GM21447 (cell line): ENCODE data around the gene TBX2.

ENCODE experiments used
- ATAC-seq: cut with Tn5 transposase; IDR thresholded peaks from one replicate; pipeline ENCODE4 v1.9.1; 2021; ENCODE audit not compliant: unreplicated experiment

The TBX2 gene

DNA sequence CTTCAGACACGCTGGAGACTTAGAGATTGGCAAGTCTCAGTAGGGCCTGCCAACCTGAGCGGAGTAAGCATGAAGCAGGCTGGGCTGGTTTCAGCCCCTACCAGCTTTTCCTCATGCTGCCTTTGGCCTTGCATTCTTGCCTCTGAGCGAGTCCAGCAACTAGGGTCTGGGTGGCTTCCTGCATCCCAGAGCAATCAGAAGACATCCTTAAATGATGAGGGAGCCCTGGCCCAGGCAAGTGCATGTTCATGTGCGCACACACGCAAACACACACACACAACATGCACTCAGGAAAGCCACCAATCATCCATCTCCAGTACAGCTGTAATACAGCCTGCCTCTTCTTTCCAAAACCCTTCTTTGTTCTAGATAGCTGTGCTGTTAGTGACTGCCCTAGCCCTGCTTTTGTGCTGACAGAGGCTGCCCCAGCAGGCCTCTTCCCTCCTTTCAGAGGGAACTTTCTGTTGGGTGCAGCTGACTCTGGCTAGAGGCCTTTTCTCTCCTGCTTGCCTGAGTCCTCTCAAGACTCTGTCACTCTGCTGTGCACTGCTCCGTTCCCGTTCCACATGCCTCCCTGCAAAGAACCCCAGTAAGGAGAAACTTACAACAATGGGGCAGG lies 30.7 kb upstream of the TBX2 start:
- no peak for ATAC-seq

DNA sequence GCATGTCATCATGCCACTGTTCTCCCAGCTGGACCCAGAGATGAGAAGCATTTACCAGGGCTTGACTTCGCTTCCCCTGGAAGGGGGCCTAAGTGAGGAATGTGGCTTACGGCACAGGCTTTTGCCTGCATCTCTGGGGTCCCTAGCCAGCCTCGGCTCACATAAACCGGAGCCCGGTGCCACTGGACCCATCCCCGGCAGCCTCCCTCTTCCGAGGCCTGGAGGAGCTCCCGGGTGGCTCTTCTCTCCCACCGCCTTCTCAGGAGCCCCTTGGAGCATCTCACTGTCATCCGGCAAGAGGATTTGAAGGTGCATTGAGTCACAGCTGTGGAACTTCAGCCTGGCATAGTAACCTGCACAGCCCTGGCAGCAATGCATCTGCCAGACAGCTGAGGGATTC lies 29.9 kb upstream of the TBX2 start:
- ATAC-seq = no peak

DNA sequence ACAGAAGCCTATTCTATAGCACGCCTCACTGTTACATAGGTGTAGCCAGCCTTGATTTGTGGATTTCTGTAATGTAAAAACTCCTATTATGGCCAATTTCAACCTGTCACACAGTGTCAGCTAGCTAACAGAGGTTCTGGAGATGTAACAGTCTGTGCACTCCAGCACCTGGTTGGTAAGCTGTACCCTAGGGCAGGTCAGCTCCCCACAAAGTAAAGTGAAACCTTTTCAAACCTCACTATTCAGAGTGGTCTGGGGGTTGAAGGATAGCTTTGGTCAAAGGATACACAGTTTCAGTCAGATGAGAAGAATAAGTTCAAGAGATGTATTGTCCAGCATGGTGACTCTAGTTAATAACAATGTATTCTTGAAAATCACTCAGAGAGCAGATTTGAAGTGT lies 28.5 kb upstream of the TBX2 start:
- ATAC-seq = no peak

DNA sequence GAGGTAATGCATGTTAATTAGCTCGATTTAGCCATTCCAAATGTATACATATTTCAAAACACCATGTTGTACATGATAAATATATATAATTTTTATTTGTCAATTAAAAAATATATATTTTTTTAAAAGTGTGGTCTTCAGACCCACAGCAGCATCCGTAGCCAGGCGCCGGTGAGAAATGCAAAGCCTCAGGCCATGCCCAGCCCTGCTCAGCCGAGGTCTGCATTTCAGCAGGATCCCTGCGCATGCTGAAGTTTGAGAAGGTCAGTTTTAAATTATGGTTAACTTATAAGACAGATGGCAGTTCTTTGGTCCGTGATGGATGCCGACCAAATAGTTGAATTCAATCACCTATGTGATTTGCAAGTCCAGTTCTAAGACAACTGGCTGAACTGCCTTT lies 28.0 kb upstream of the TBX2 start:
- no peak for ATAC-seq

DNA sequence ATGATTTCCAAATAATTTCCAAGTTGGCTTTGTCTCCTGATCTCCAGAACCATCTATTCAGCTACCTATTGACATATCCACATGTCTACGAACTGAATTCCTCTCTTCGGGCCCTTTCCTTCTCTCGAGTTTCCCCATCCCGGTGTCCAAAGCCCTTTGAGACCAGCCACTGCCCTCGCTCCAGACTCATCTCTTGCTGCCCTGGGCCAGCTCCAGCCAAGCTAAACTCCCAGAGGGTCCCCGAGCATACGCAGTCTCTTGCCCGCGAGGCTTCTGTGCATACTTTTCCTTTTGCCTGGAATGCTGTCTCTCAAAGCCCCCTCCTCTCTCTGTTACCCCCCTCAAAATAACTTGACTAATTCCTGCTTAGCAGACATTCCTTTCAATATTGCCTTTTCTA lies 27.2 kb upstream of the TBX2 start:
- ATAC-seq = no peak

DNA sequence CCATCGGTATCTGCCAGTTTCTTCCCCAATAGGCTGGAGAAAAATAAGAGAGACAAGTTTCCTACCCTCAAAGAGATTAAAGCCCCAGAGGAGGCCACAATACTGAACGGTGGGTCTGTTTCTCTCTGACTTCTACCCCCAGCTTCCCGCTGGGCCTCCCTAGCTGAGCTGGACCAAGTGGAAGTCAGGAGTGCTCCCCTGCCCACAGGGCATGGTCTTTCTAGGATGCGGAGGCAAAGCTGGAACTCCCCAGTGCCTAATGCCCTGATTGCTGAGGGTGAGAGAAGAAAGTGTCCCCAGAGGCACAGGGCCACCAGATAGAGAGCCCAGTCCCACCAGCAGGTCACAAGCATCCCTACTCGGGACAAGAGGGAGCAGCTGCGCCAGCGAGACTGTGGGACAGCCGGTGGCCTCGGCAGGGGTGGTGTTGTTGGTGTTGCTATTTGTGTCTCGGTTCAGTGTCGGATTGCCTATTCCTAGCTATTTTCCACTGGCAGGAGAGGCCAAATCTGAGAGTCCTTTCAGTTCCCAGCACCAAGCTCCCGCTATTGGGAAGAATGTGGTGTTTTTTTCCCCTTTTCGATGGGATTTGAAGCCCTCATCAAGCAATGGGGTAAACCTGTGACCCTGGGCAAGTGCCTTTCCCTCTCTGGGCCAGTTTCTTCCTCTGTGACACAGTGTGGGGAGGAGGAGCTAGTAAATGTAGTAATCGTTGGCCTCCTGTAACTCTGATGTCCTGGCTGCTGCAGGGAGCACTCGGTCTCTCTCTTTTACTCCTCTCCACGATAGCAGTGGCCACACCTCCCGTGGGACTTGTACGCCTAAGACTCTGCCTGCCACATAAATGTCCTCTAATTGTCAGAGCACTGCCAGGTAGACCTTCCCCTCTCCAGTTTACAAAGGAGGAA lies 22.5 kb upstream of the TBX2 start:
- ATAC-seq = no peak

DNA sequence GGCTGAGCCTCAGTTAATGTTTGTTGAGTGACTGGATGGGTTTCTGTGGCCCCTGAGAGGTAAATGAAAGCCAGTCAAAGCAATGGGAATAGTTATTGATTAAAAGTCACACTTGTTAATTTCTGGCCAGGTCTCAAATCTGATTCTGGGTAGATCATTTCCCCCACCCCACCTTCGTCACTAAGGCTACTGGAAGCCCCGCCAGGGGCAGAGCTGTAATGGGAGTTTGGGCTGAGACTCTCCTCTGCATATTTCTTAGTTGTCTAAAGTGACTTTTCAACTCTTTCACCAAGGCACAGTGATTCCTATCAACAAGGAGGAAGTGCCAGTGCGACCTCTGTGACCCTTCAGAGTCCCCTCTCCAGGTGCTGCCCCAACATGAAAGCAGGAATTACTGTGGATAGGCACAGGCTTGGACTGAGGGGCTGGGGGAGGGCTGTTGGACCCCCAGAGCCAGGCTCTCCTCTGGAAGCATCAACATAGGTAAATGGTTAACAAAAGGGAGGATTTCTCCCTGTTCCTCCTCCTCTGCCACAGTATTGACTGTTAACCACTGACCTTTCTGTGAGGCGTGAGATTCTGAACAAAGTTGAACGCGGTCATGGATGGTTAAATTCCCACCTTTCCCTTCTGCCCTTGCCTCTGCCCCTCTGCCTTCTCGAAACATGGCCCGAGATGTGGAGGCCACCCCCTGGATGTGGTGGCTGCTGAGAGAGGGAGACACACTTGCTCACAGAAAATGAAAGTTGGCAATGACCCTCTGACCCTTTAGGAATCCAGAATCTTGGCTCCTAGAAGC lies 20.8 kb upstream of the TBX2 start:
- ATAC-seq = no peak

DNA sequence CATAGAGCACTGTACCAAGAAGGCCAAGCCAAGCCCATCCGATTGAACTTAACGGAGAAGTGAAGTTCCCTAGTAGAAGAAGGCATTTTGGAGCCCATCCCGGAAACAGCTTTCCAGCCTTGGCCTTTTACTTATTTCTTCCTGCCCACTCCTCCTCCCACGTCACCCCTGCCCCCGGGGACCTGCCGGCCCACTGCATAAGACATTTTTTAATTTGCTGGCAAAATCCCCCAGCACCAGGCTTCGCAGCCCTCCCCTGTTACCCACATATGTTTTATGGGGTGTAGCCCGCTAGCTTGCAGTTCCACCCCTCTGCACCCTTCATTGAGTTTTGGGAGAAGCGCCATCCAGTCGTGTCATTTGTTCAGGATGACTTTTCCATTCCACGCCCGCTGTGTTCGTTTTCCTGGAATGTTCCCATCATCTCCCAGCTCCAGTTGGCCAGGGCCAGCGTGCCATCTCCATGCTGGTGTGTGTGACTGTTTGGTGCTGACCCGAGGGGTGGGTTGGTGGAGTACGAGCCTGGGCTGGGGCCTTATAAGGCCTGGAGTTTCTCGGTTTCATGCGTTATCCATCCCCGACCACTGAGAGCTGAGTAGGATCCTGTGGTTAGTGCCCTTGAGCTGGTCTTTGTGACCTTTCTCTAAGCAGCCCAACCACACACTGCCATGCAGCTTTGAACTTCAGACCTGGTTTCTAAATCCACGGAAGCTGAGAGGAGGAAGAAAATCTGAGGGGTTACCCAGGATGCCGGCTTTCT lies 20.0 kb upstream of the TBX2 start:
- ATAC-seq = no peak

DNA sequence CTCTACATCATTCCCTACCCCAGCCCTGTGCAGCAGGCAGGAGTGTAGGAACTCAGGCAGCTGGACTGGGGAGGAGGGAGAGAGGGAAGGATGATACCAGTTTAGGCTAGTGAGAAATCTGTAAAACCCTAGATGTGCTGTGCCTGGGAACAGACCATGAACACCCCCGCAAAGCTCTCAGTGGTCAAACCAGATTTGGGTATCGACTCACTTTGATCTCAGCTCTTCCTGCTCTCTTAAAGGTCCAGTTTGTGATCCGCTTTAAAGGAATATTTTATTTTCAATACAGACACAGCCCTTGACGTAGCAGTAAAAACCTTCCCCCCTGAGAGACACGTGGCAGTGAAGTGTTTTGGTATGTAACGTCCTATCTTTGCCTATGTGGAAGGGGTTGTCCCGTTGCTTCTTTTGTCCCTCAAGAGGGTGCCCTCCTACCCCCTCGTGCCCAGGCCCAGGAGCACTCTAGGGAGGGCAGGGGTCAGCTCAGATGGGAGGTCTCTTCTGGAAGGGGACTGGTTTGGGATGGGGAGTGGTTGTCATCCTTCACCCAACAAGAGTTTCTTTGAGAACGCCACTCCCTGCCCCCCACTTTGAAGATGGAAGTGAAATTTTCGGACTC lies 19.3 kb upstream of the TBX2 start:
- ATAC-seq = no peak

DNA sequence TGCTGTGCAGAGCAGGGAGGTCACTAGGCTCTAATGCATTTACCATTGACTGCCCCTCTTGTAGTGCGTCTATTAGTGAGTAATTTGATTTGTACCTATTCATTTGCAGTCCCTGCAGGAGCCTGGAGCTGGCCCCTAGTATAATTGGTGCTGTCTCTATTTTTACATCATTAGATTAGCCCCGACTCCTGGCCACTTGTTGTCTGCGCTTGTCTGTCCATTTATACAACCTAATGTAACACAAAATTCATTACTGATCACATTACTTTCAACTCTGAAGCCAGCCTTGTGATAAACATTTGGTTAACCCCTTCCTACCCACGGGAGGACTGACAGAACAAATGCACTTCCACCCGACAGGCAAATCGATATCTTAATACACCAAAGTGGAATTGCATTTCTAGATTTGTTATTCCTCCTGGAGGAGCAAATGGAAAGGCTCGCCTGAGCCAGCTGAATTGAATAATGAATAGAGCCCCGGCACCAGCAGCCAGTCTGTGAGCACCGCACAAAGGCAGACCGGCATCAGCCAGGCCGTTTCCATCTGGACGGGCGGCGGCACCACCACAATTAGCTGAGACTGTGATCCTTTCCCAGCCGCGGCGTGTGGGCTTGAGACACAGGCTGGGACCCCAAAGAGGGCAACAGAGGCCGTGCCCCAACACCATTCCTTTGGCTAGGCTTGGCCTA lies 18.7 kb upstream of the TBX2 start:
- no peak for ATAC-seq

DNA sequence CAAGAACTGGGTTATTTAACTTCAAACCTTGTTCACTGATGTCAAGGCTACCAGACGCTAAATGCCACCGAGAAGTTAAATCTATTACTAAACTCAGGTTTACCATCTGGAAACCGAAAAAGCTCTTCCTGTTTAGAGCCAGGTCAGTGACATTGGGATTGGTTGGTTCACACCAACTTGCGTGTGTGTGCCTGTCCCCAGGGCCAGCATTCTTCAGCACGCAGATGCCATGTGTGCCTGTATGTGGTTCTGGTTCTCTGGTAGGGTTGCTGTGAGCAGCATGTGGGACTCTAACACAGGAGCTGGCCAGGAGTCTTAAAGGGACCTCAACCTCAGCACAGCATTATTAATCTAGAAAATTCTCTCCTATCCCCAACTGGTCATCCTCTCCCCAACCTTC lies 18.1 kb upstream of the TBX2 start:
- no peak for ATAC-seq

DNA sequence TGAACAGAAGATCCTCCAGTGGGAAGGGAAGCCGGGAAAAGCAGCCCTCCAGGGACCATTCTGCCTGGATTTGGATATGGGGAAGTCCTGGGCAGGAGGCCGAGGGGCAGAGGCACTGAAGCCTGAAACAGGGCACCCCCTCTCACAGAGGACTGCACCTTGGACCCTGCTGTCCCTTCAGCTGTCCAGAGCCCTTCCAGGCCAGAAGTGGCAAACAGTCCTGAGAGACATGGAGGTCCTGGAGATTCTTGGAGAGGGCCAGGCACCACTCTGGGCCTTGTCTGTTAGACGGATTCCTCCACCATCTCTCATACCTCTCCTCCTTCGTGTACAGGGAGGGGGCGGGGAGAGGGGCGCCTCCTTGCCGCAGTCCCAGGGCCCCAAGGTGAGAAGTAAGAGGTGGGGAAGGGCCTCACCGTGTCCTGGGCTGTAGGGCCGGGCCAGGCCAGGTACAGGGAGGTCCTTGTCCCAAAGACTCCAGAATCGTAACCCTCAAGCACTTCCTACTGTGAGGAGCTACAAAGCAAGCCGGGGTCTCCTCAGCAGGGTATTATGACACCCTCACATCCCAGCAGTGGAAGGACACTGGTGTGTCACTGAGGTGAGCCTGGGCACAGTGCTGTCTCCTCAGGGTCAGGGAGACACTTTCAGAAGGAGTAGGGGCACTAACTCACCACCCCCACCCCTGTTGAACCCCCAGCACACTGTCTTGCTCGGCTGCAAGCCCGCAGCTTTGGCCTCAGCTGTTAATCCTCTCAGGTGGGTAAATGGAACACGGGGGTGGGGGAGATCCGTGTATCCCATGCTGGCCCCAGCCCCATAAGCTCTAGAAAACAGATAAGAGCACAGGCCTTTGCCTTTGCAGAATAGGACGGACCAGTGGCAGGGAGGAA lies 16.6 kb upstream of the TBX2 start:
- no peak for ATAC-seq

DNA sequence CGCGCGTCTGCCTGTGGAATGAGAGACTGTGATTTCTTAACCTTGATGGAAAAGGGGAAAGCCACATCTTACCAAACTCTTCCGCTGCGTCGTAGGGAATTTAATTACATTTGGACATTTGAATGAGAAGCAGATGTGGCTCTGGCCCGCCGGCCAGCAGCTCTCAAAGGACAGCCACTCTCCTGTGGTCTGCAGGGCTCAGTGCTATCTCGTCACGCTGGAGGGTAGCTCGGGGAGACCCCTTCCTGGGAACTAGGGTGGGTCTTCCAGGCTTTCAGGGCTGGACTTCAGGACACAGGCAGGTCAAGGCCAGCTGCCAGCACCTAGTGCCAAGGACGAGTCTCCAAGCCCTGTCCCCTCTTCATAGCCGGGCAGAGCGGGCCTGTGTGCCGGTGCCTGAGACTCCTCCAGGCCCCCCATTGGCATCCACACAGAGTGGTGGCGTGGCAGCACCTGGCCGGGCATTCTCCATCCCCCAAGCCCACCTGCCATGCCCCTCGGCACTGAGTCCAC lies 15.9 kb upstream of the TBX2 start:
- ATAC-seq = no peak

DNA sequence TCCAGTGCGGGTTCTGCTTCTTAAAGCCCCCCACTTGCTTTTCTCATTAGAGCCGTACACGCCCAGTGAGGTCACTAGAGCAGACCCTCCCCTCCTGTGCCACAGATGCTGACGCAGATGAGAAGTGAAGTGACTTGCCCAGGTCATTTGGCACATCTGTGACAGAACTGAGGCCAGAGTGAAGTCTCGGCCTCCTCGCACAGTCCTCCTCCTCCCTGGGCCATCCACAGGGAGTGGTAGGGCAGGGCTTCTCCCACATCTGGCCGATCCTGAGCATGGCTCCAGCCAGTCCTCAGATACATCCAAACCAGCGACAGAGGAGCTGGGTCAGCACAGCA lies 15.3 kb upstream of the TBX2 start:
- no peak for ATAC-seq

DNA sequence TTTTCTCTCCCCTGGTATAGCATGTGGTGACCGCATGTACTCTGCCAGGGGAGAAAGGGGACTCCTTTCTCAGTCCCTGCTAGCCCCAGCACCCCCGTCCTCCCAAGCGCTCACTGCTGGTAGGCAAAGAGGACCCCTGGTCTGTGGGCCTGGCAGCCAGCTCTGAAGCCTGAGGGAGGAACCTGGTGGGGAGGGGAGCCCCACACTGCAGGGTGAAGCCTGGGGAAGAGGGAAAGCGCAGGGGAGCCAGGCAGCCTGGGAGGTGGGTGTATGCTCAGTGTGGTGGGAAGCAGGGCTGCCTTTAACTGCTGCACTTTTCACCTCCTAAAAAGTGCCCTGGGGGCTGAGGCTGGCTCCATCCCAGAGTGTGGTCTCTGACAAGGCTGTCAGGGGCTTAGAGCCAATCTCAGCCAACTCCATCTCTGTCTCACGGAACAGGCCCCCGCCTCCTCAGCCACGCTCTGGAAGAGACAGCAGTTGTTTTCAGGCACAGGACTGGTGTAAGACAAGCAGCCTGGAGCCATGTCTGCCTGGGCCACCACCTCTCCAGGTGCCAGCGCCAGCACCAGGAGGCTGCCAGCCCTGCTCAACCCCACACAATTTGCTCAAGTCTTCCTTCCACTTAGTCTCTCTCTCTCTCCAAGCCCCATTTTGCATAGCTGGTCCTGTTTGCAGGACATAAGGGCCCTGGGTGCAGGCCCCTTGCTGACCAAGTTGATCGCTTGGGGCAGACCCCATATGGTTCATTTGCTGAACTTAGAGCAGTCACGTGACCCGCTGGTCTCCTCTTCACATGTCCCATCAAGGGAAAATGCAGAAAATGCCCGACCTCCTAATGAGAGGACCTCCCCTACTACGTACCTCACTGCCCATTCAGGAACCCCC lies 14.7 kb upstream of the TBX2 start:
- no peak for ATAC-seq

DNA sequence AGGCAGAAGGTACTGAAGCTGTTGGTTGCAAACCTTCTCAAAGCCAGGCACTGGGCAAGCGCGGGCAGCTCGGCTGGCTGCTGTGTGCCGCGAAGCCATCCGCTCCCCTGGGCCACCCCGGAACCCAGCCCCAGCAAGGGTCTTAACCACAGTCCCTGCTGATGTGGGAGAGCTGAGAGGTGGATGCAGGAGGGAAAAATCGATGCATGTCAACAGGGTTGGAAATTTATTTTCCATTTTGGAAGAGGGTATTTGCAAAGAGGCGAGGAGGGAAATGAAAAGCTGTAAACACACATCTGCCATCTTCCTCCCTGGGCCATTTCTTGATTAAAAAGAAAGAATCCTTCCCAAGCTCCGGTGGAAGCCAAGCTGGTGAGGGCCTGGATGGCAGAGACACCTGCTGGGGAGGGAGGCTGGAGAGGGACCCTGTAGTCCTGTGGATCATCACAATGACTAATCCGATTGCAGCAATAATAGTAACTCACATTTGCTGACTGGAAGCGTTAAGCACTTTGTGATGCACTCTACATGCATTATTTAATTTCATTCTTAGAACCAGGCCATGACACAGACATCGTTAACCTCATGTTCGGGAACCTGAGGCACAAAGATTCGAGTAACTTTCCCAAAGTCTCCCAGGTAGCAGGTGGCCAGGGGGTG lies 13.9 kb upstream of the TBX2 start:
- ATAC-seq = no peak

DNA sequence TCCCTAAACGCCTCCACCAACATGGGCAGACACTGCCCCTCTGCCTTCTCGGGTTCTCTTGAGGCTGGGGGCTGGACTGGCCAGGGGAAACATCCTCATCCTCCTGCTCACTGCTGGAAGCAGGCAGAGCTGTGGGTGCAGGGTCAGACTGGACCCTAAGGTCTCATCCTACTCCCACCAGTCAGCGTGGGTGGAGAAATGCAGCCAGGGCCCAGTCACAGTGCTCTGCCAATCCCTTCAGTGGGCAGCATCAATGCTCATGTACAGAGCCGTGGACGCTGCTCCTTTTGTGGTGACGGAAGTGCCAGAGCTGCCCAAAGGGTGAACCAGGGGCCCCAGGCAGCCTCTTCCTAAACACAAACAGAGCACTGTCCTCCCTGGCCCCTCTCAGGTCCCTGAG lies 13.4 kb upstream of the TBX2 start:
- no peak for ATAC-seq

DNA sequence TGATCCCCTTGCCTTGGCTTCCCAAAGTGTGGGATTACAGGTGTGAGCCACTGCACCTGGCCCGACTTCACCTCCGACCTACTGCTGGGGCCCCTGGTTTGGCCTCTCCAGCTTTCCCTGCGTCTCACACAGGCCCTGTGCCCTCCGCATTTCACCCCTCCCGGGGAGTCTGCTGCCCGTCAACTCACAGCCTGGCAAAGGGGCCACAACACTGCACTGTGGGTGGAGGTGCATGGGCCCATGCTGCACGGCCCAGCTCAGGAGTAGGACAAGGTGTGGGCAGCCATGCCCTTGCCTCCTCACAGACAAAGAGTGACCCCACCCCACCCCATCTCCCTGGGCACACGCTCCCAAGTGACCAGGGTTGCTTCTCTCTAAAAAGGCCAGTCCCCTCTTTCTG lies 12.6 kb upstream of the TBX2 start:
- no peak for ATAC-seq
